HG02571 (cell line): ENCODE results near the gene RSF1.

Experiments used
- ATAC-seq: cut with Tn5 transposase; IDR thresholded peaks from one replicate; pipeline ENCODE4 v1.9.1; 2021; ENCODE audit warnings: mild to moderate bottlenecking, moderate library complexity; ENCODE audit not compliant: unreplicated experiment

Gene RSF1

GRCh38 chr11:77753230-77753629 lies 67.3 kb downstream of the RSF1 start:
- ATAC-seq, result no peak

DNA sequence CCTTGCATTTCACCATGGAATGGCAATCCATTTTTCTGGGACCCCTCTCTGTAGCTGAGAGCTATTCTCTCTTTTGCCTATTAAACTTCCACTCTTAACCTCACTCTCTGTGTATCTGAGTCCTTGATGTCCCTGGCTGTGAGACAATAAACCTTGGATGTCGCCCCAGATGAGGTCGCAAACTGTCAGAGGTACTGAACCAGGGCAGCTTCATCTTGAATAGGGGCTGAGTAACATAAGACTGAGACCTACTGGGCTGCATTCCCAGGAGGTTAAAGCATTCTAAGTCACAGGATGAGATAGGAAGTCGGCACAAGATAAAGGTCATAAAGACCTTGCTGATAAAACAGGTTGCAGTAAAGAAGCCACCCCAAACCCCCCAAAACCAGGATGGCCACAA lies 68.0 kb downstream of the RSF1 start:
- no peak for ATAC-seq

- ATAC-seq, result no peak
Observed at GRCh38 chr11:77750394-77751156, 69.9 kb downstream of the RSF1 start.

DNA sequence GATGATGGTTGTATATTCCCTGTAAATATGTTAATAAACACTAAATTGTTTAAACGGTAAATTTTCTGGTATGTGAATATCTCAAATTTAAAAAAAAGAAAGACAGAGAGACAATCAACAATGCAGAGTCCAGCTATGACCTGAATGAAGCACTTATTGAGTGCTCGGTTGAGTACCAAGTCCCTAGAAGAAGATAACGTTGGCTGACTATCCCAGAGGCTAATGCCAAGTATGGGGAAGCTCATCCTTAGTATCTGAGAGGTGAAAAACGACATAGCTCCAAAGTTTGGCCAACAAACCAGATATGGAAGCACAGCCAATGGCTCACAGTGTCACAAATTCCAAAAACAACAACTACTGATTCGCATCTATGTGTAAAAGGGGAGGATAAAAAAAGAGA lies 71.3 kb downstream of the RSF1 start:
- ATAC-seq, result no peak

GRCh38 chr11:77748266-77748665 lies 72.3 kb downstream of the RSF1 start:
- no peak for ATAC-seq

DNA sequence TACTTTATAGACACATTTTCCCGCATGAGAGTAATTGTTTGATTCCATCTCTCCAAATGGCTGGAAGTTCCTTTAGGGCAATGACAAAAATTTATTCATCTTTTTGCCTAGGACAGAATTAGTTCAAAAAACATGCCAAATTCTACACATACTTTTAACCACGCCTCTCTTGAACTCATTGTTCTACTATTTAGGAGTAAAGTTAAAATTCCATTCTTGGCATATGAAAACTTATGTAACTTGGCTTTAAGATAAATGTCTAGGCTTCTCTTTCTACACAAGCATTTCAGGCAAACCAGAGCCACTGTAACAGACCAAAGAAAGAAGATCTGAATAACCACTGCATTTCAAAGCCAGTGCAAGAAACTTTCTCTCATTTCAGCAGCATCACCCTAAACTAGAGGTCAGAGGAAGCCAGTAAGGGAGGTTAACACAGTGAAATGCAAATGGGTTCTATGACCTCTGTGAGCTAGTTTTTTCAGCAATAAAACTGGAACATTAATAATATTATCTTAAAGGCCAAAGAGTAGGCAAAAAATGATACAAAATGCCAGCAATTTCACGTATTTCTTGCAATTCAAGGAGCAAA lies 73.0 kb downstream of the RSF1 start:
- ATAC-seq, result no peak

GRCh38 chr11:77736473-77736872 lies 84.0 kb downstream of the RSF1 start:
- ATAC-seq, result no peak

DNA sequence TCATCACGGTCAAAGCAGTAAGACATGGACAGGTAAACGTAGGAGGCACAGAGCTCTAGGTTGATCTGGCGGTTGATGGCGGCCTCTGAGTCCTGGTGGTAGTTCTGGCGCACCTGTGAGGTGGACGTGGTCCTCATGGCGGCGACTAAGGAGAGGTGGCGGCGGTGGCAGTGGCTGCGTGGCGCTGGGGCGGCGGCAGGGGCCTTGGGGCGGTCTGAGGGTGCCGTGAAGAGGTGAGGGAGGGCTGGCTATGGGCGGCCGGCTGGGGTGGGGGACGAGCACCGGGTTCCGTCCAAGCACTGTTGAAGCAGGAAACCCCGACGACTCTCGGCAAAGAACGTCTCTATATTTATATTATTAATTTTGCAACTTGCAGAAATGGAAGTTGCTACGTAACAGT lies 85.6 kb downstream of the RSF1 start:
- no peak for ATAC-seq

DNA sequence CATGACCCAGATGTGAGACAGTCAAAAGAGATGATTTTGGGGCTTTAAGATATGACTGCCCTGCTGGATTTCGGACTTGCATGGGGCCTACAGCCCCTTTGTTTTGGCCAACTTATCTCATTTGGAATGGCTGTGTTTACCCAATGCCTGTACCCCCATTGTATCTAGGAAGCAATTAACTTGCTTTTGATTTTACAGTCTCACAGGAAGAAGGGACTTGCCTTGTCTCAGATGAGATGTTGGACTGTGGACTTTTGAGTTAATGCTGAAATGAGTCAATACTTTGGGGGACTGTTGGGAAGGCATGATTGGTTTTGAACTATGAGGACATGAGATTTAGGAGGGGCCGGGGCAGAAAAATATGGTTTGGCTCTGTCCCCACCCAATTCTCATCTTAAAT lies 88.4 kb downstream of the RSF1 start:
- ATAC-seq, result no peak

DNA sequence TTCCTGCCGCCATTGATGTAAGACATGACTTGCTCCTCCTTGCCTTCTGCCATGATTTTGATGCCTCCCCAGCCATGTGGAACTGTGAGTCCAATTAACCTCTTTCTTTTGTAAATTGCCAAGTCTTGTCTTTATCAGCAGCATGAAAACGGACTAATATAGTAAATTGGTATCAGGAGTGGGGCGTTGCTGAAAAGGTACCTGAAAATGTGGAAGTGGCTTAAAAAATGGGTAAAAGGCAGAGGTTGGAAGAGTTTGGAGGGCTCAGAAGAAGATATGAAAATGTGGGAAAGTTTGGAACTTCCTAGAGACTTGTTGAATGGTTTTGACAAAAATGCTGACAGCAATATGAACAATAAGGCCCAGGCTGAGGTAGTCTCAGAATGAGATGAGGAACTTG lies 89.7 kb downstream of the RSF1 start:
- ATAC-seq, result no peak

- no peak for ATAC-seq
Observed at GRCh38 chr11:77729063-77729462, 91.5 kb downstream of the RSF1 start.

DNA sequence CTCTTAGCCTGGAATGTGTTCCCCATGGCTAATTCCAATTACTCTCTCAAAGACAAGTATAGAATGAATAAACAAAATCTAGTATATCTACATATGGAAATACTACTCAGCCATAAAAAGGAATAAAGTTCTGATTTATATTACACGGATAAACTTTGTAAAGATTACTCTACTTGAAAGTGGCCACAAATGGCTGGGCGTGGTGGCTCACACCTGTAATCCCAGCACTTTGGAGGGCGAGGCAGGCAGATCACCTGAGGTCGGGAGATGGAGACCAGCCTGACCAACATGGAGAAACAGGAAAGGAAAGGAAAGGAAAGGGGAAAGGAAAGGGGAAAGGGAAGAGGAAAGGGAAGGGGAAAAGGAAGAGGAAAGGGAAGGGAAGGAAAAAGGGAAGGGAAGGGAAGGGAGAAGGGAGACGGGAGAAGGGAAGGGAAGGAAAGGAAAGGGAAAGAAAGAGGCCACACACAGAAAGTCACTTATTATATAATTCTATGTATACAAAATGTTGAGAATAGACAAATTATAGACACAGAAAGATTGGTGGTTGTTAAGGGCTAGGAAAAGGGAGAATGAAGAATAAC lies 92.2 kb downstream of the RSF1 start:
- no peak for ATAC-seq

- ATAC-seq, result no peak
Observed at GRCh38 chr11:77726524-77726923, 94.0 kb downstream of the RSF1 start.

DNA sequence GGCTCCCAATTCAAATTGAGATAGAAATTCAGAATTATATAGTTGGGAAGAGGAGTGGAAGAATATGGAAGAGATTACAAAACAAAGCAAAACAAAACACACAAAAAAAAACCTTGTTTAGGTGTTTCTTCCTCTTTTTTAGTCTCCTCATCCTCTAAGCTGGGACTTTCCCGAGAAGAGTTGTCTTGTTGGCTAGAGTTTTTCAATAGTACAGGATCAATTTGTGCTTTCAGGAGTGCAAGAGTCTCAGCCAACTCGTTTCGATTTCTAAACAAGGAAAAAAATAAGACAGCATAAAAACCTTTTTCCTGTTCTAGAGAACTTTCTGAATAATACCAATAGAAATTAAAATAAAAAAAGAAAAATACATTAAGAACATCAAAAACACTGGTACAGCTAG lies 95.1 kb downstream of the RSF1 start:
- no peak for ATAC-seq

DNA sequence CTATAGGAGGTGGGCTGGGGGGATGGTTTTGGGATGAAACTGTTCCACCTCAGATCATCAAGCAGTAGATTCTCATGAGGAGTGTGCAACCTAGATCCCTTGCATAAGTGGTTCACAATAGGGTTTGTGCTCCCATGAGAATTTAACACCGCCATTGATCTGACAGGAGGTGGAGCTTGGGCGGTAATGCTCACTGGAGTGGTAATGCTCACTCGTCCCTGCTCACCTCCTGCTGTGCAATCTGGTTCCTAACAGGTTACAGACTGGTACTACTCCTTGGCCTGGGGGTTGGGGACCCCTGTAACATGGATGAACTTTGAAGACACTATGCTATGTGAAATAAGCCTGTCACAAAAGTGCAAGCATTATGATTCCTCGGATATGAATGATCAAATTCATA lies 95.9 kb downstream of the RSF1 start:
- ATAC-seq, result no peak

- no peak for ATAC-seq
Observed at GRCh38 chr11:77723024-77723423, 97.5 kb downstream of the RSF1 start.

DNA sequence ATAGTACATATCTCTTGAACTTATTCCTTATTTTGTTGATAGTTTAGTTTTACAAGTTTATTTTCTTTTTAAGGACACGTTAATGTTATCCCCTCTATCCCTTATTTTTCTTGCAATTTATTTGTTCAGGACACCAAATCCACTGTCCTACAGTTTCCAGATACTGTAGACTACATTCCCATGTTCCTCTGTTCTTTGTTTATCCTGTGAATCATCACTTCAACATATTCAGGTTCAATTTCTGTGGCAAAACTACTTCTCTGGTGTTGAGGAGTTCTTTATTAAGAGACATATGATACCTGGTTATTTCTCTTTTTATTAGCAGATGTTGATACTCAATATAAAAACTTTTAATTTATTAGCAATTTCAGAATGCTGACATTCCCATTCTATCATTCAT lies 110.2 kb downstream of the RSF1 start:
- ATAC-seq, result no peak

GRCh38 chr11:77705876-77706579 lies 114.5 kb downstream of the RSF1 start:
- ATAC-seq, result no peak

DNA sequence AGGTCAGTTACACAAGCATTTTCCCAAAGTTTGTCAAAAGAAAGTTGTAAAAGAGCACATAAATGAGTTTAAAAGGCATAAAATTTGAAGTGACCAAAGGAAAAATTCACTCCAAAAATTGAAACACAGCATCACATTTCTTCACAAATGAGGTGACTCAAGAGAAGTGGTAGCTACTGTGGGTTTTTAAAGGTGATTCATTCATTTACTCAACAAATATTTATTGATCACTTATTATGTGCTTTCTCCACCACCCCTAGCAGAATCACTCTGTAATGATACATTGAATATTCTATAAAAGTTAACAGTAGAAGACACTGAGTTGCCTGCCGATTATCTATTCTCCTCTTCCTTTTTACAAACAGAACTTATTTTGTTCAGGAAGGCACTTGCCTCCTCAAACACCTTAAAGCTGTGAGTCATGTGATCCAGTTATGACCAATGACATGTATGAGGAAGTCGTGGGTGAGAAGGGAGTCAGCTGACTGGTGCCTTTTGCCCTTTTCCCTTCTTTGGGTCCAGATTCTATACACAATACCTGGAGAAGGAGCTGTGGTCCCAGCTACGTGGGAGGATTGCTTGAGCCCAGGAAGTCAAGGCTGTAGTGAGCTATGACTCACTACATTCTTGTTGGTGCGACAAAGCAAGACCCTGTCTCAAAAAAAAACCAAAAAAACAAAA lies 115.2 kb downstream of the RSF1 start:
- ATAC-seq, result no peak

GRCh38 chr11:77704029-77704428 lies 116.5 kb downstream of the RSF1 start:
- ATAC-seq, result no peak

DNA sequence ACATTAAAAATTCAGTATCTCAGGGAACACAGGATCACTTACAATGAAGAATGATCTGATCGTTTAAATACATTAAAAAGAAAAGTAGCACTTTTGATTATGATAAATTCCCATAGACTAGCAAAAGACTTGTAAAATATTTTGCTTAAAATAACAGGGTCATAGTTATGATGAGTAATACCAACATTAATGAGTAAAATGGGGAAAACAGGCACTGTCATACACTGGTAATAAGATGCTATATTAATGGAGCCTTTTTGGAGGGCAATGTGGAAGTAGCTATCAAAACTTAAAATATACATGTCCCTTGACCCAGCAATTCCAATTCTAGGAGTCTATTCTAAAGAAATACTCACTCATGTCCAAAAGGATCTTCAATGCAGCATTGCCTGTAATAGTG lies 121.1 kb downstream of the RSF1 start:
- no peak for ATAC-seq
